ENCODE measurements around the gene GRAP2. TPM values are rescaled to one million over a fixed set of nuclear protein-coding genes. Genes with fewer than 3 reads are reported as not detected.
A peak's percentile ranks its signal among the peaks of the same experiment; 100 is the strongest.

GRAP2 gene
- total and polyA plus RNA-seq, 9 of the 15 experiments (the other 6 are each of a cell fraction or from before 2014, with no cell fraction given), result 4.8 to 88.7 (median 60.4) TPM

- TF ChIP-seq, protein P1, sequence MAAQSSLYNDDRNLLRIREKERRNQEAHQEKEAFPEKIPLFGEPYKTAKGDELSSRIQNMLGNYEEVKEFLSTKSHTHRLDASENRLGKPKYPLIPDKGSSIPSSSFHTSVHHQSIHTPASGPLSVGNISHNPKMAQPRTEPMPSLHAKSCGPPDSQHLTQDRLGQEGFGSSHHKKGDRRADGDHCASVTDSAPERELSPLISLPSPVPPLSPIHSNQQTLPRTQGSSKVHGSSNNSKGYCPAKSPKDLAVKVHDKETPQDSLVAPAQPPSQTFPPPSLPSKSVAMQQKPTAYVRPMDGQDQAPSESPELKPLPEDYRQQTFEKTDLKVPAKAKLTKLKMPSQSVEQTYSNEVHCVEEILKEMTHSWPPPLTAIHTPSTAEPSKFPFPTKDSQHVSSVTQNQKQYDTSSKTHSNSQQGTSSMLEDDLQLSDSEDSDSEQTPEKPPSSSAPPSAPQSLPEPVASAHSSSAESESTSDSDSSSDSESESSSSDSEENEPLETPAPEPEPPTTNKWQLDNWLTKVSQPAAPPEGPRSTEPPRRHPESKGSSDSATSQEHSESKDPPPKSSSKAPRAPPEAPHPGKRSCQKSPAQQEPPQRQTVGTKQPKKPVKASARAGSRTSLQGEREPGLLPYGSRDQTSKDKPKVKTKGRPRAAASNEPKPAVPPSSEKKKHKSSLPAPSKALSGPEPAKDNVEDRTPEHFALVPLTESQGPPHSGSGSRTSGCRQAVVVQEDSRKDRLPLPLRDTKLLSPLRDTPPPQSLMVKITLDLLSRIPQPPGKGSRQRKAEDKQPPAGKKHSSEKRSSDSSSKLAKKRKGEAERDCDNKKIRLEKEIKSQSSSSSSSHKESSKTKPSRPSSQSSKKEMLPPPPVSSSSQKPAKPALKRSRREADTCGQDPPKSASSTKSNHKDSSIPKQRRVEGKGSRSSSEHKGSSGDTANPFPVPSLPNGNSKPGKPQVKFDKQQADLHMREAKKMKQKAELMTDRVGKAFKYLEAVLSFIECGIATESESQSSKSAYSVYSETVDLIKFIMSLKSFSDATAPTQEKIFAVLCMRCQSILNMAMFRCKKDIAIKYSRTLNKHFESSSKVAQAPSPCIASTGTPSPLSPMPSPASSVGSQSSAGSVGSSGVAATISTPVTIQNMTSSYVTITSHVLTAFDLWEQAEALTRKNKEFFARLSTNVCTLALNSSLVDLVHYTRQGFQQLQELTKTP (IDR thresholded peaks at IDR 0.05; ENCODE audit: low read depth in 1 of 2, partially characterized antibody in 2 of 2), result peak; percentile 31 to 33
- TF ChIP-seq ETV6 (IDR thresholded peaks at IDR 0.05; ENCODE audit: borderline replicate concordance in 1 of 2, low read depth in 2 of 2, low read length in 1 of 2), result 0 out of 4 replicates have a peak, but pooled peaks of 1 of the 2 experiments have one; percentile 33
- TF ChIP-seq ETV6 (CRISPR knock-in tag; IDR thresholded peaks at IDR 0.05; ENCODE audit: borderline replicate concordance), result no peak
- peak; percentile 83 for TF ChIP-seq TCF3 (CRISPR knock-in tag; IDR thresholded peaks at IDR 0.05)
- TF ChIP-seq GATAD2B (IDR thresholded peaks at IDR 0.05; ENCODE audit: borderline replicate concordance), result peak; percentile 81
- TF ChIP-seq NBN (IDR thresholded peaks at IDR 0.05; ENCODE audit: low read depth), result peak; percentile 66; the same call in 1 of the 2 replicates
- no peak for TF ChIP-seq ZBTB5 (IDR thresholded peaks at IDR 0.05)
- TF ChIP-seq TFAP4 (CRISPR knock-in tag; IDR thresholded peaks at IDR 0.05; ENCODE audit: borderline replicate concordance), result 0 out of 2 replicates have a peak, but pooled peaks have one; percentile 25
- no peak for TF ChIP-seq ARID2 (IDR thresholded peaks at IDR 0.05)
- TF ChIP-seq HDAC6 (IDR thresholded peaks at IDR 0.05; ENCODE audit: low read depth, low read length), result no peak
- TF ChIP-seq TOE1 (IDR thresholded peaks at IDR 0.05; ENCODE audit: borderline replicate concordance), result peak; percentile 31; the same call in 1 of the 2 replicates
- no peak for TF ChIP-seq TOE1 (CRISPR knock-in tag; IDR thresholded peaks at IDR 0.05; ENCODE audit: borderline replicate concordance, low read depth)
- TF ChIP-seq LEF1 (IDR thresholded peaks at IDR 0.05), result peak; percentile 61
- TF ChIP-seq, protein P2, sequence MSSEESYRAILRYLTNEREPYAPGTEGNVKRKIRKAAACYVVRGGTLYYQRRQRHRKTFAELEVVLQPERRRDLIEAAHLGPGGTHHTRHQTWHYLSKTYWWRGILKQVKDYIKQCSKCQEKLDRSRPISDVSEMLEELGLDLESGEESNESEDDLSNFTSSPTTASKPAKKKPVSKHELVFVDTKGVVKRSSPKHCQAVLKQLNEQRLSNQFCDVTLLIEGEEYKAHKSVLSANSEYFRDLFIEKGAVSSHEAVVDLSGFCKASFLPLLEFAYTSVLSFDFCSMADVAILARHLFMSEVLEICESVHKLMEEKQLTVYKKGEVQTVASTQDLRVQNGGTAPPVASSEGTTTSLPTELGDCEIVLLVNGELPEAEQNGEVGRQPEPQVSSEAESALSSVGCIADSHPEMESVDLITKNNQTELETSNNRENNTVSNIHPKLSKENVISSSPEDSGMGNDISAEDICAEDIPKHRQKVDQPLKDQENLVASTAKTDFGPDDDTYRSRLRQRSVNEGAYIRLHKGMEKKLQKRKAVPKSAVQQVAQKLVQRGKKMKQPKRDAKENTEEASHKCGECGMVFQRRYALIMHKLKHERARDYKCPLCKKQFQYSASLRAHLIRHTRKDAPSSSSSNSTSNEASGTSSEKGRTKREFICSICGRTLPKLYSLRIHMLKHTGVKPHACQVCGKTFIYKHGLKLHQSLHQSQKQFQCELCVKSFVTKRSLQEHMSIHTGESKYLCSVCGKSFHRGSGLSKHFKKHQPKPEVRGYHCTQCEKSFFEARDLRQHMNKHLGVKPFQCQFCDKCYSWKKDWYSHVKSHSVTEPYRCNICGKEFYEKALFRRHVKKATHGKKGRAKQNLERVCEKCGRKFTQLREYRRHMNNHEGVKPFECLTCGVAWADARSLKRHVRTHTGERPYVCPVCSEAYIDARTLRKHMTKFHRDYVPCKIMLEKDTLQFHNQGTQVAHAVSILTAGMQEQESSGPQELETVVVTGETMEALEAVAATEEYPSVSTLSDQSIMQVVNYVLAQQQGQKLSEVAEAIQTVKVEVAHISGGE (CRISPR knock-in tag; IDR thresholded peaks at IDR 0.05), result 0 out of 6 replicates have a peak, but pooled peaks of 1 of the 3 experiments have one; percentile 27
Measured at GRCh38 chr22:39920134-39920743, 19.4 kb downstream of the GRAP2 start (continued).

Measured in K562 (cell line).